ENCODE data around the gene PLPPR3. TPM values are rescaled to one million over a fixed set of nuclear protein-coding genes. Genes with fewer than 3 reads are reported as not detected.

Gene PLPPR3
- total RNA-seq, 1 experiment from 2014 or later = 63.7 TPM

GRCh38 chr19:827314-827709 is 5.6 kb upstream of the PLPPR3 start:
- intact Hi-C loops (cut with micrococcal nuclease; ENCODE audit: unreplicated experiment) = no loop called here
- Histone ChIP-seq H3K4me1 (ENCODE audit: control insufficient read depth, insufficient read depth, low read length) (peaks cover 10% of the 10 kb centered on the region), H3K36me3 (ENCODE audit: control insufficient read depth, insufficient read depth, low read length) (no peaks in the 10 kb centered on the region), H3K4me3 (ENCODE audit: low read depth in 2 of 2, low read length in 2 of 2) (no peak overlapping the region), H3K27ac (ENCODE audit: low read length) (no peak overlapping the region), H3K27me3 (ENCODE audit: control insufficient read depth, insufficient read depth, low read length) (no peaks in the 10 kb centered on the region), H3K9me3 (ENCODE audit: control insufficient read depth, insufficient read depth, low read depth, low read length) (no peaks in the 10 kb centered on the region)
- no peak for TF ChIP-seq TCF7L2 (IDR thresholded peaks at IDR 0.05; ENCODE audit: low read depth, low read length)
- TF ChIP-seq SIN3A (IDR thresholded peaks at IDR 0.05; ENCODE audit: borderline replicate concordance, insufficient read depth, low read depth, low read length) = no peak
- no peak for TF ChIP-seq POLR2AphosphoS5 (IDR thresholded peaks at IDR 0.05; ENCODE audit: low read depth, low read length)
- no peak for TF ChIP-seq CTCF (IDR thresholded peaks at IDR 0.05)
- no peak for TF ChIP-seq REST (IDR thresholded peaks at IDR 0.05; ENCODE audit: insufficient read depth in 1 of 2, low read depth in 2 of 2, low read length in 1 of 2)
- BruUV-seq (replicated peaks) = no TSS peak
- DNase-seq (ENCODE audit: low read depth, low spot score) = no peak
- CTCF ChIA-PET = no interaction called here
- ATAC-seq = no peak
- in situ Hi-C loops (cut with HindIII; ENCODE audit: low pct_unique_long_range_greater_than_20kb, low sequenced_read_pairs) = no loop called here
- POLR2A ChIA-PET = no interaction called here

- Histone ChIP-seq H3K9me3 (ENCODE audit: control insufficient read depth, insufficient read depth, low read depth, low read length) (no peaks in the 10 kb centered on the region), H3K27me3 (ENCODE audit: control insufficient read depth, insufficient read depth, low read length) (no peaks in the 10 kb centered on the region), H3K4me3 (ENCODE audit: low read depth in 2 of 2, low read length in 2 of 2) (no peak overlapping the region), H3K4me1 (ENCODE audit: control insufficient read depth, insufficient read depth, low read length) (peaks cover 10% of the 10 kb centered on the region), H3K27ac (ENCODE audit: low read length) (no peak overlapping the region), H3K36me3 (ENCODE audit: control insufficient read depth, insufficient read depth, low read length) (no peaks in the 10 kb centered on the region)
- ATAC-seq (no peak), DNase-seq (ENCODE audit: low read depth, low spot score) (no peak)
- no peak for TF ChIP-seq CTCF (IDR thresholded peaks at IDR 0.05)
- no peak for TF ChIP-seq REST (IDR thresholded peaks at IDR 0.05; ENCODE audit: insufficient read depth in 1 of 2, low read depth in 2 of 2, low read length in 1 of 2)
- TF ChIP-seq POLR2AphosphoS5 (IDR thresholded peaks at IDR 0.05; ENCODE audit: low read depth, low read length) = no peak
- no peak for TF ChIP-seq TCF7L2 (IDR thresholded peaks at IDR 0.05; ENCODE audit: low read depth, low read length)
- no peak for TF ChIP-seq SIN3A (IDR thresholded peaks at IDR 0.05; ENCODE audit: borderline replicate concordance, insufficient read depth, low read depth, low read length)
- intact Hi-C loops (cut with micrococcal nuclease; ENCODE audit: unreplicated experiment) (no loop called here), in situ Hi-C loops (cut with HindIII; ENCODE audit: low pct_unique_long_range_greater_than_20kb, low sequenced_read_pairs) (no loop called here)
- no TSS peak for BruUV-seq (replicated peaks)
- CTCF ChIA-PET = no interaction called here
- POLR2A ChIA-PET = interaction anchor here (0.6 kb wide), 1 partner anchor 16 kb away, joined by 4 read pairs; no protein-coding TSS in a partner anchor
Measured at GRCh38 chr19:825897-826644, 4.3 kb upstream of the PLPPR3 start.
